GM23338 (cell line): Measurements from ENCODE around the gene LENEP. TPM values are rescaled to one million over a fixed set of nuclear protein-coding genes. Genes with fewer than 3 reads are reported as not detected.
A peak's percentile ranks its signal among the peaks of the same experiment; 100 is the strongest.

Experiments used
- ATAC-seq: fragments of 200-7000 bp; cut with Tn5 transposase; 3 replicates; pipeline ENCODE4 v1.9.1; 2020
- DNase-seq: peaks from one replicate; pipeline ENCODE4 v3.0.0-alpha.2; 2015; ENCODE audit warnings: low spot score
- H2AFZ ChIP-seq: fragments of 200-600 bp; sonication (generic); 2 replicates; pipeline ENCODE4 v1.8.0; 2016; ENCODE audit warnings: antibody characterized with exemption, mild to moderate bottlenecking, moderate library complexity
- H3F3A ChIP-seq: fragments of 200-600 bp; sonication (generic); replicated peaks from 2 replicates; pipeline ENCODE4 v1.8.0; 2017; ENCODE audit warnings: antibody characterized with exemption, mixed run types, low read depth
- H3K27ac ChIP-seq: fragments of 200-600 bp; sonication (generic); 2 replicates; pipeline ENCODE4 v1.6.1; 2016; ENCODE audit warnings: low read depth
- H3K27me3 ChIP-seq: fragments of 200-600 bp; sonication (generic); 2 replicates; pipeline ENCODE4 v1.8.0; 2016; ENCODE audit warnings: mild to moderate bottlenecking, mixed run types, moderate library complexity; ENCODE audit not compliant: insufficient read depth
- H3K36me3 ChIP-seq: fragments of 200-600 bp; sonication (generic); 2 replicates; pipeline ENCODE4 v1.8.0; 2016; ENCODE audit warnings: mild to moderate bottlenecking; ENCODE audit not compliant: insufficient read depth
- H3K4me1 ChIP-seq: fragments of 200-600 bp; sonication (generic); 2 replicates; pipeline ENCODE4 v1.8.0; 2016; ENCODE audit warnings: mild to moderate bottlenecking, moderate library complexity; ENCODE audit not compliant: insufficient read depth
- H3K4me2 ChIP-seq: fragments of 200-600 bp; sonication (generic); 2 replicates; pipeline ENCODE4 v1.7.1; 2017; ENCODE audit warnings: mixed run types
- H3K4me3 ChIP-seq: fragments of 200-600 bp; sonication (generic); 2 replicates; pipeline ENCODE4 v1.6.1; 2016; ENCODE audit warnings: mixed run types
- H3K79me2 ChIP-seq: fragments of 200-600 bp; sonication (generic); replicated peaks from 2 replicates; pipeline ENCODE4 v1.8.0; 2017; ENCODE audit warnings: mild to moderate bottlenecking; ENCODE audit not compliant: insufficient read depth
- H3K9me2 ChIP-seq: fragments of 200-600 bp; sonication (generic); 2 replicates; pipeline ENCODE4 v1.8.0; 2017; ENCODE audit not compliant: insufficient read depth
- H4K20me1 ChIP-seq: fragments of 200-600 bp; sonication (generic); replicated peaks from 2 replicates; pipeline ENCODE4 v1.8.0; 2017; ENCODE audit warnings: mild to moderate bottlenecking; ENCODE audit not compliant: insufficient read depth
- H3K27ac Mint-ChIP-seq: 2 replicates; pipeline ENCODE4 v1.8.0; 2020; ENCODE audit warnings: inconsistent platforms, mild to moderate bottlenecking, moderate library complexity, mixed read lengths
- H3K27me3 Mint-ChIP-seq: 3 replicates; pipeline ENCODE4 v1.8.0; 2022; ENCODE audit warnings: low read depth, mild to moderate bottlenecking, moderate library complexity, mixed read lengths, inconsistent platforms; ENCODE audit not compliant: insufficient read depth, poor library complexity
- H3K36me3 Mint-ChIP-seq: 3 replicates; pipeline ENCODE4 v1.8.0; 2021; ENCODE audit warnings: low read depth, mild to moderate bottlenecking, inconsistent platforms, moderate library complexity, mixed read lengths
- H3K4me1 Mint-ChIP-seq: 3 replicates; pipeline ENCODE4 v1.8.0; 2020; ENCODE audit warnings: mild to moderate bottlenecking, inconsistent platforms, mixed read lengths
- H3K4me3 Mint-ChIP-seq: 3 replicates; pipeline ENCODE4 v1.8.0; 2021; ENCODE audit warnings: moderate library complexity, mild to moderate bottlenecking, inconsistent platforms, mixed read lengths
- H3K9me3 Mint-ChIP-seq: 3 replicates; pipeline ENCODE4 v1.8.0; 2020; ENCODE audit warnings: moderate library complexity, mild to moderate bottlenecking, inconsistent platforms, mixed read lengths
- EZH2phosphoT487 ChIP-seq: fragments of 200-600 bp; sonication (generic); IDR thresholded peaks from one replicate; pipeline ENCODE4 v1.8.1; 2018; ENCODE audit warnings: antibody characterized with exemption; ENCODE audit not compliant: unreplicated experiment
- JUNB ChIP-seq: IDR thresholded peaks from one replicate; pipeline ENCODE4 v1.6.1; 2016; ENCODE audit warnings: antibody characterized with exemption; ENCODE audit not compliant: unreplicated experiment
- NANOG ChIP-seq: IDR thresholded peaks from 2 replicates; pipeline ENCODE4 v1.6.1; 2016; ENCODE audit warnings: antibody characterized with exemption, borderline replicate concordance
- POLR2AphosphoS5 ChIP-seq: IDR thresholded peaks from 2 replicates; pipeline ENCODE4 v1.6.1; 2016; ENCODE audit warnings: antibody characterized with exemption, low read depth
- STAT1 ChIP-seq: IDR thresholded peaks from one replicate; pipeline ENCODE4 v1.6.1; 2016; ENCODE audit warnings: antibody characterized with exemption; ENCODE audit not compliant: unreplicated experiment
- ZNF114 ChIP-seq: fragments of 250-450 bp; sonication (Bioruptor Pico); IDR thresholded peaks from 2 replicates; pipeline ENCODE4 v1.5.0; 2020; ENCODE audit warnings: mild to moderate bottlenecking, moderate library complexity
- ZNF331 ChIP-seq: fragments of 250-450 bp; sonication (Bioruptor Pico); IDR thresholded peaks from 2 replicates; pipeline ENCODE4 v1.5.0; 2020; ENCODE audit warnings: low read depth, mild to moderate bottlenecking, moderate library complexity
- polyA plus RNA-seq: library from polyadenylated mRNA; unstranded; fragments of >200 nt; fragmentation: Nextera tagmentation; extraction: Ambion mirVana; gene quantifications from 2 replicates; pipeline ENCODE4 v1.2.1, GENCODE V29; 2016
- total RNA-seq: library from RNA; depleted of rRNA; stranded (reverse); fragments of >200 nt; shearing (Covaris generic); gene quantifications from 2 replicates; pipeline ENCODE4 v1.2.3, GENCODE V29; 2014
- TF ChIP-seq, protein P1 (sequence below): fragments of 250-450 bp; sonication (Bioruptor Pico); IDR thresholded peaks from 2 replicates; pipeline ENCODE4 v1.5.0; 2020; ENCODE audit warnings: mild to moderate bottlenecking, moderate library complexity
- TF ChIP-seq, protein P2 (sequence below), 2 experiments: fragments of 200-600 bp in 1 of 2; sonication (generic) in 1 of 2; conservative IDR thresholded peaks; 2 replicates each; pipeline versions ENCODE4 v1.5.1 to v1.6.1; 2016 to 2017; ENCODE audit warnings: antibody characterized with exemption in 2 of 2, low read depth in 2 of 2, mild to moderate bottlenecking in 2 of 2, moderate library complexity in 1 of 2

The LENEP gene
- total and polyA plus RNA-seq, 2 experiments from 2014 or later = 1.6 TPM; not detected in 1

DNA sequence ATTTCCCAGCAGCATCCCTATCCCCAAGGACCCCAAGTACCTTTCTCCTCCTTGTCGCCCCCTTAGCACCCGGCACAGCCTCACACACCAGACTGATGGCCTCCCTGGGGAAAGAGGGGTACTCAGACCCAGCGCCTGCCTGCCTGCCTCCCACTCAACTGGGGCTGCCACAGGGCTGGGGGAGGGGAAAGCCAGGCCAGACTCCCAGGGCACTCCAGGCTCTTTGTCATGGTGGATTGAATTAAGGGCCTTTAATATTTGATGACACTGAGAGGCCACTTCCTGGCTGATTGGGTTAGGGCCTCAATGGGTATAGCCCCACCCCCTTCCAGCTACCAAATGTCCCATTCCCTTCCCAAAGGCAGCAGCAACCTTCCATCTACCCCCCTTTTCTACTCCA is 24.7 kb upstream of the LENEP start:
- Mint-ChIP-seq H3K9me3 (peaks cover 3% of the 10 kb centered on the region; the same call in 1 of the 3 replicates), H3K4me3 (no peak overlapping the region), H3K36me3 (peaks cover 59% of the 10 kb centered on the region), H3K4me1 (peaks cover 40% of the 10 kb centered on the region), H3K27ac (peak overlapping the region; percentile 63), H3K27me3 (peaks cover 14% of the 10 kb centered on the region)
- Histone ChIP-seq H3K79me2 (peaks cover 42% of the 10 kb centered on the region), H3K4me2 (peak overlapping the region; percentile 90), H3K4me3 (peak overlapping the region; percentile 82), H3K36me3 (peaks cover 28% of the 10 kb centered on the region), H4K20me1 (peaks cover 22% of the 10 kb centered on the region), H3K4me1 (peaks cover 23% of the 10 kb centered on the region), H3K27ac (no peak overlapping the region), H3K27me3 (no peaks in the 10 kb centered on the region), H2AFZ (no peak overlapping the region), H3F3A (peaks cover 33% of the 10 kb centered on the region), H3K9me2 (no peaks in the 10 kb centered on the region)
- no peak for DNase-seq
- no peak for TF ChIP-seq EZH2phosphoT487
- no peak; the same call in 1 of the 2 replicates for TF ChIP-seq POLR2AphosphoS5
- TF ChIP-seq, protein P1, sequence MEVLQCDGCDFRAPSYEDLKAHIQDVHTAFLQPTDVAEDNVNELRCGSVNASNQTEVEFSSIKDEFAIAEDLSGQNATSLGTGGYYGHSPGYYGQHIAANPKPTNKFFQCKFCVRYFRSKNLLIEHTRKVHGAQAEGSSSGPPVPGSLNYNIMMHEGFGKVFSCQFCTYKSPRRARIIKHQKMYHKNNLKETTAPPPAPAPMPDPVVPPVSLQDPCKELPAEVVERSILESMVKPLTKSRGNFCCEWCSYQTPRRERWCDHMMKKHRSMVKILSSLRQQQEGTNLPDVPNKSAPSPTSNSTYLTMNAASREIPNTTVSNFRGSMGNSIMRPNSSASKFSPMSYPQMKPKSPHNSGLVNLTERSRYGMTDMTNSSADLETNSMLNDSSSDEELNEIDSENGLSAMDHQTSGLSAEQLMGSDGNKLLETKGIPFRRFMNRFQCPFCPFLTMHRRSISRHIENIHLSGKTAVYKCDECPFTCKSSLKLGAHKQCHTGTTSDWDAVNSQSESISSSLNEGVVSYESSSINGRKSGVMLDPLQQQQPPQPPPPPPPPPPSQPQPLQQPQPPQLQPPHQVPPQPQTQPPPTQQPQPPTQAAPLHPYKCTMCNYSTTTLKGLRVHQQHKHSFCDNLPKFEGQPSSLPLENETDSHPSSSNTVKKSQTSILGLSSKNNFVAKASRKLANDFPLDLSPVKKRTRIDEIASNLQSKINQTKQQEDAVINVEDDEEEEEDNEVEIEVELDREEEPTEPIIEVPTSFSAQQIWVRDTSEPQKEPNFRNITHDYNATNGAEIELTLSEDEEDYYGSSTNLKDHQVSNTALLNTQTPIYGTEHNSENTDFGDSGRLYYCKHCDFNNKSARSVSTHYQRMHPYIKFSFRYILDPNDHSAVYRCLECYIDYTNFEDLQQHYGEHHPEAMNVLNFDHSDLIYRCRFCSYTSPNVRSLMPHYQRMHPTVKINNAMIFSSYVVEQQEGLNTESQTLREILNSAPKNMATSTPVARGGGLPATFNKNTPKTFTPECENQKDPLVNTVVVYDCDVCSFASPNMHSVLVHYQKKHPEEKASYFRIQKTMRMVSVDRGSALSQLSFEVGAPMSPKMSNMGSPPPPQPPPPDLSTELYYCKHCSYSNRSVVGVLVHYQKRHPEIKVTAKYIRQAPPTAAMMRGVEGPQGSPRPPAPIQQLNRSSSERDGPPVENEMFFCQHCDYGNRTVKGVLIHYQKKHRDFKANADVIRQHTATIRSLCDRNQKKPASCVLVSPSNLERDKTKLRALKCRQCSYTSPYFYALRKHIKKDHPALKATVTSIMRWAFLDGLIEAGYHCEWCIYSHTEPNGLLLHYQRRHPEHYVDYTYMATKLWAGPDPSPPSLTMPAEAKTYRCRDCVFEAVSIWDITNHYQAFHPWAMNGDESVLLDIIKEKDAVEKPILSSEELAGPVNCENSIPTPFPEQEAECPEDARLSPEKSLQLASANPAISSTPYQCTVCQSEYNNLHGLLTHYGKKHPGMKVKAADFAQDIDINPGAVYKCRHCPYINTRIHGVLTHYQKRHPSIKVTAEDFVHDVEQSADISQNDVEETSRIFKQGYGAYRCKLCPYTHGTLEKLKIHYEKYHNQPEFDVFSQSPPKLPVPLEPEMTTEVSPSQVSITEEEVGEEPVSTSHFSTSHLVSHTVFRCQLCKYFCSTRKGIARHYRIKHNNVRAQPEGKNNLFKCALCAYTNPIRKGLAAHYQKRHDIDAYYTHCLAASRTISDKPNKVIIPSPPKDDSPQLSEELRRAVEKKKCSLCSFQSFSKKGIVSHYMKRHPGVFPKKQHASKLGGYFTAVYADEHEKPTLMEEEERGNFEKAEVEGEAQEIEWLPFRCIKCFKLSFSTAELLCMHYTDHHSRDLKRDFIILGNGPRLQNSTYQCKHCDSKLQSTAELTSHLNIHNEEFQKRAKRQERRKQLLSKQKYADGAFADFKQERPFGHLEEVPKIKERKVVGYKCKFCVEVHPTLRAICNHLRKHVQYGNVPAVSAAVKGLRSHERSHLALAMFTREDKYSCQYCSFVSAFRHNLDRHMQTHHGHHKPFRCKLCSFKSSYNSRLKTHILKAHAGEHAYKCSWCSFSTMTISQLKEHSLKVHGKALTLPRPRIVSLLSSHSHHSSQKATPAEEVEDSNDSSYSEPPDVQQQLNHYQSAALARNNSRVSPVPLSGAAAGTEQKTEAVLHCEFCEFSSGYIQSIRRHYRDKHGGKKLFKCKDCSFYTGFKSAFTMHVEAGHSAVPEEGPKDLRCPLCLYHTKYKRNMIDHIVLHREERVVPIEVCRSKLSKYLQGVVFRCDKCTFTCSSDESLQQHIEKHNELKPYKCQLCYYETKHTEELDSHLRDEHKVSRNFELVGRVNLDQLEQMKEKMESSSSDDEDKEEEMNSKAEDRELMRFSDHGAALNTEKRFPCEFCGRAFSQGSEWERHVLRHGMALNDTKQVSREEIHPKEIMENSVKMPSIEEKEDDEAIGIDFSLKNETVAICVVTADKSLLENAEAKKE (CRISPR knock-in tag) = no peak
- no peak for TF ChIP-seq JUNB
- no peak for TF ChIP-seq ZNF114 (CRISPR knock-in tag)
- ATAC-seq = no peak

DNA sequence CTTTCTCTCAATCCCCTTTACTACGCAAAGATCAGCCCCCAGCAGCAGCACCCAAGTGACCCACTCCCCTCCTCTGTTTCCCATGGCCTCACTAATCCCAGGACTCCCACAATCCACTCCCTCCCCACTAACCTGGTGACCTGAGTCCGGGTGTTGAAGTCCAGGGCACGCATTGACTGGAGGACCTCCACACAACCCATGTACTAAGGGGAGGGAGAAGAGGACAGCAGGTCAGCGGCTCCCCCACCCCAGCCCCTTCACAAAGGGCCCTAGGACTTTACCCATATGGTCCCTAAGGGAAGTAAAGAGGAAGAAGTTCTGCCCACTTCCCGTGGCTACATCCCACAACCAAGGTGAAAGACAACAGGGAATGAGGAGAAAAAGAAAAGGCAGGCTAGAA is 24.1 kb upstream of the LENEP start:
- Histone ChIP-seq H3K27ac (no peak overlapping the region; the same call in 1 of the 2 replicates), H3K27me3 (no peaks in the 10 kb centered on the region), H4K20me1 (peaks cover 17% of the 10 kb centered on the region), H3K4me3 (peak overlapping the region; percentile 82), H3K4me1 (peaks cover 18% of the 10 kb centered on the region), H3K79me2 (peaks cover 42% of the 10 kb centered on the region), H3K9me2 (no peaks in the 10 kb centered on the region), H2AFZ (no peak overlapping the region), H3K36me3 (peaks cover 26% of the 10 kb centered on the region), H3F3A (peaks cover 31% of the 10 kb centered on the region), H3K4me2 (peak overlapping the region; percentile 90)
- H3K27ac Mint-ChIP-seq = peak overlapping the region; percentile 88
- DNase-seq = no peak
- peaks cover 14% of the 10 kb centered on the region for H3K27me3 Mint-ChIP-seq
- peaks cover 54% of the 10 kb centered on the region for H3K36me3 Mint-ChIP-seq
- no peak for ATAC-seq
- peaks cover 36% of the 10 kb centered on the region for H3K4me1 Mint-ChIP-seq
- peaks cover 3% of the 10 kb centered on the region; the same call in 1 of the 3 replicates for H3K9me3 Mint-ChIP-seq
- H3K4me3 Mint-ChIP-seq = no peak overlapping the region
- TF ChIP-seq NANOG (no peak), STAT1 (no peak), ZNF331 (CRISPR knock-in tag) (no peak), JUNB (no peak)
- TF ChIP-seq, protein P2, sequence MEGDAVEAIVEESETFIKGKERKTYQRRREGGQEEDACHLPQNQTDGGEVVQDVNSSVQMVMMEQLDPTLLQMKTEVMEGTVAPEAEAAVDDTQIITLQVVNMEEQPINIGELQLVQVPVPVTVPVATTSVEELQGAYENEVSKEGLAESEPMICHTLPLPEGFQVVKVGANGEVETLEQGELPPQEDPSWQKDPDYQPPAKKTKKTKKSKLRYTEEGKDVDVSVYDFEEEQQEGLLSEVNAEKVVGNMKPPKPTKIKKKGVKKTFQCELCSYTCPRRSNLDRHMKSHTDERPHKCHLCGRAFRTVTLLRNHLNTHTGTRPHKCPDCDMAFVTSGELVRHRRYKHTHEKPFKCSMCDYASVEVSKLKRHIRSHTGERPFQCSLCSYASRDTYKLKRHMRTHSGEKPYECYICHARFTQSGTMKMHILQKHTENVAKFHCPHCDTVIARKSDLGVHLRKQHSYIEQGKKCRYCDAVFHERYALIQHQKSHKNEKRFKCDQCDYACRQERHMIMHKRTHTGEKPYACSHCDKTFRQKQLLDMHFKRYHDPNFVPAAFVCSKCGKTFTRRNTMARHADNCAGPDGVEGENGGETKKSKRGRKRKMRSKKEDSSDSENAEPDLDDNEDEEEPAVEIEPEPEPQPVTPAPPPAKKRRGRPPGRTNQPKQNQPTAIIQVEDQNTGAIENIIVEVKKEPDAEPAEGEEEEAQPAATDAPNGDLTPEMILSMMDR (conservative IDR thresholded peaks at IDR 0.05; ENCODE audit: low read depth in 2 of 2) = no peak
